HEK293 (cell line): ENCODE data around the gene TRA2B.

Experiments
- CTCF ChIA-PET: fragments of 350-600 bp; formaldehyde crosslinking; extraction: SDS; loops from one replicate; lab custom pipeline; 2021; ENCODE audit warnings: antibody characterized with exemption; lab: Yijun Ruan, JAX
- POLR2A ChIA-PET: fragments of 300-600 bp; formaldehyde crosslinking; extraction: SDS; loops from one replicate; lab custom pipeline; 2020; ENCODE audit warnings: antibody characterized with exemption, inconsistent platforms; lab: Yijun Ruan, JAX
- H3K27ac ChIP-seq: fragments of 200-500 bp; sonication (Bioruptor generic); 2 replicates; pipeline ENCODE4 v1.5.1; 2014; ENCODE audit warnings: low read depth, low read length, control low read depth, inconsistent platforms; ENCODE audit errors: extremely low read depth
- H3K36me3 ChIP-seq, 2 experiments: fragments of 200-500 bp in 1 of 2; sonication (Bioruptor generic) in 1 of 2; 1 replicate in 1 of 2; 2 replicates in 1 of 2; pipeline ENCODE4 v1.5.1; 2014 to 2017; ENCODE audit warnings: inconsistent platforms in 2 of 2, low read length in 2 of 2; ENCODE audit not compliant: control insufficient read depth in 2 of 2, insufficient read depth in 1 of 2
- H3K4me1 ChIP-seq: fragments of 200-500 bp; sonication (Bioruptor generic); 2 replicates; pipeline ENCODE4 v1.5.1; 2014; ENCODE audit warnings: mild to moderate bottlenecking, low read length, inconsistent platforms; ENCODE audit not compliant: control insufficient read depth, insufficient read depth
- H3K4me3 ChIP-seq: 2 replicates; pipeline ENCODE4 v1.5.1; 2011; ENCODE audit warnings: low read depth, mild to moderate bottlenecking, control low read depth, low read length, moderate library complexity
- H3K9me3 ChIP-seq: fragments of 200-500 bp; sonication (Bioruptor generic); 2 replicates; pipeline ENCODE4 v1.5.1; 2014; ENCODE audit warnings: low read depth, low read length, inconsistent platforms; ENCODE audit not compliant: control insufficient read depth, insufficient read depth
- KLF8 ChIP-seq: fragments of 450-650 bp; formaldehyde crosslinking; IDR thresholded peaks from 2 replicates; pipeline ENCODE4 v1.5.1; 2016; ENCODE audit warnings: missing biosample characterization, missing genetic modification characterization
- PRDM1 ChIP-seq: fragments of 450-650 bp; formaldehyde crosslinking; IDR thresholded peaks from 2 replicates; pipeline ENCODE4; 2016; ENCODE audit warnings: missing biosample characterization, missing genetic modification characterization
- TCF7L2 ChIP-seq: IDR thresholded peaks from 2 replicates; pipeline ENCODE4 v1.6.1; 2011; ENCODE audit warnings: low read depth, mild to moderate bottlenecking, inconsistent platforms, low read length, moderate library complexity, borderline replicate concordance
- ZBTB20 ChIP-seq: fragments of 450-650 bp; formaldehyde crosslinking; IDR thresholded peaks from 2 replicates; pipeline ENCODE4 v1.5.1; 2016; ENCODE audit warnings: missing biosample characterization, missing genetic modification characterization
- ZNF600 ChIP-seq: fragments of 450-650 bp; formaldehyde crosslinking; IDR thresholded peaks from 2 replicates; pipeline ENCODE4 v1.5.1; 2016; ENCODE audit warnings: missing biosample characterization, missing genetic modification characterization
- TF ChIP-seq, protein P1 (sequence below): fragments of 450-650 bp; formaldehyde crosslinking; IDR thresholded peaks from 2 replicates; pipeline ENCODE4 v1.5.1; 2016; ENCODE audit warnings: missing biosample characterization, missing genetic modification characterization
- TF ChIP-seq, protein P2 (sequence below): fragments of 450-650 bp; formaldehyde crosslinking; IDR thresholded peaks from 2 replicates; pipeline ENCODE4 v1.5.1; 2017; ENCODE audit warnings: missing biosample characterization, missing genetic modification characterization

TRA2B gene

DNA sequence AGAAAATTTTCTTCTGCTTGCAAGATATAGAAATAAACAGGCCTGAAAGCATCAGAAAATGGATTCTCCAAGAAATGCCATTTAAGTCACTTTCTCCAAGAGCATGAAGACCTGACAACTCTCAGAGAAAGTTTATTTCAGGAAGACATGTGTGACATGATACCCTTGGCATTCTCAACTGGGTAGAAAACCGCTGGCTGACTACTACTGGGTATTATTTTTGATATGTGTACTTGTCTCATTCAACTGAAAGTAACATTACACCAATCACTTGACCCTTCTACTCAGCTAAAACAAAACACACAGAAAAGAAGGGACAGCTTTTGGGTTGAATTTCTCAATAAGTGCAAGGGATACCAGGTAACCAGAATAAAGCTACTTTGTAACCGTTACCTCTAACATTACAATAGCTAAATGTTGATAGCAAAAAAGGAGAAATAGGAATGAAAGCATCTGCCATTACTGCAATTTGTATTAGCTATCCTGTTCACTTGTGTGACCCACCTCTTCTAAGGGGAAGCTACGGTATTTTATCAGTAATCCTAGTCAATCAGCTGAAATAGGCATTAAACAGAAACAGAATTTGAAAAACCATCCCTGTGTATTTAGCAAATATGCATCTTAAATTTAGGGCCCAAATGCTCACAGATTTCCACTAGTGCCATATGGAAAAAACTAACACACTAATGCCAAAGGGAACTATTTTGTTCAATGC lies 7.3 kb downstream of the TRA2B start:
- Histone ChIP-seq H3K27ac (no peak overlapping the region), H3K4me1 (peaks cover 43% of the 10 kb centered on the region), H3K9me3 (no peaks in the 10 kb centered on the region), H3K4me3 (no peak overlapping the region; the same call in 1 of the 2 replicates), H3K36me3 (peaks cover 0 to 85% of the 10 kb centered on the region in 2 experiments; a peak in 1 of 3 replicates)
- CTCF ChIA-PET: interaction anchor here (1.1 to 2.4 kb wide), 2 partner anchors 13 to 154 kb away, joined by 3 to 12 read pairs; no protein-coding TSS in a partner anchor
- POLR2A ChIA-PET: interaction anchor here (0.9 kb wide), 1 partner anchor 329 kb away, joined by 3 read pairs; no protein-coding TSS in a partner anchor
- TF ChIP-seq TCF7L2 (no peak), PRDM1 (tag by site-specific recombination) (peak; percentile 87)

DNA sequence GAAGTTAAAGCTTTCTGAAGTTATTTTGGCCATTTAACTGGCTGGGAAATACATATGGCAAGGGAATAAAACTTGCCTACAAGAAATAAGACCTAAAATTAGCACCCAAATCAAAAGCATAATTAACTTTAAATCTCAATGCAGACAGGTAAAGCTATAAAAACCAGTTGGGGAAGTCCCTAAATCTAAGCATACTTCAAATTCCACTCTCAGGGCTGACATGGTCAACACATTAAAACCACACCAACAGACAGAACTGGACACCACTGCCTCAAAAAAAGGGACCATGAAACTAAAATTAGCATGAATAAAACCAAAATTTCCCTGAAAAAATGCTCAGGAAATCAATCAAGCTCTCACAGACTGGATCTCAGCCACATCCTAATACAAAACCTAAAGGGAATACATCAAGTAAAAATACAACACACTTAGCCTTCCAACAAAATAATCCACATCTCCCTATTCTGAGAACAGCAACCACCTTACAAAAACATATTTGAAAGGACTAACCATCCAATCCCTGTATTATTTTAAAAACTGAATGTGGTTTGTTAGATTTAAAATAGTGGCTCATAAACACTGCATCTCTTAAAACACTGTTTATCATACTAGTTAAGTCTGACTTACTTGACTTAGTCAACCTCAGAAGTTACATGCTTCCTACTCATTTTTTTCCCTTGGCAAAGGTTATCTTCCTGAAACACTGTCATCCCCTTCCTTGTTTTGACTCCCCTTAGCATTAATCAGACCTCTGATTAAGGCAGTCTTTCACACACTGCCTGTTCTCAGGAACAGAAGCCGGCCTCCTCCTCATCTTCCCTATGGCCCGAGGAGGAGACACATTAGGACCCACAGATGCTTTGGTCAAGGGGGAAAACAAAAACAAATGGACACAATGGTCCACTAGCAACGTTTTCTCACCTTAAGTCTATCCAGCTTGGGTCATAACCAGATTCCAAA lies 8.3 kb downstream of the TRA2B start:
- ChIA-PET POLR2A (interaction anchor here (1.0 kb wide), 2 partner anchors 9 to 107 kb away, joined by 3 to 4 read pairs; partner anchors contain the start of gene TRA2B), CTCF (interaction anchor here (0.6 to 2.0 kb wide), 3 partner anchors 12 to 269 kb away, joined by 4 to 5 read pairs (median 4); no protein-coding TSS in a partner anchor)
- Histone ChIP-seq H3K9me3 (no peaks in the 10 kb centered on the region), H3K4me1 (peaks cover 43% of the 10 kb centered on the region), H3K4me3 (no peak overlapping the region; the same call in 1 of the 2 replicates)
- TF ChIP-seq ZNF600 (tag by site-specific recombination): 0 out of 2 replicates have a peak, but pooled peaks have one; percentile 27
- TF ChIP-seq KLF8 (tag by site-specific recombination): no peak
- TF ChIP-seq, all 188 proteins: peak for 1
- Histone ChIP-seq H3K27ac (no peak overlapping the region), H3K36me3 (peaks cover 5 to 85% of the 10 kb centered on the region in 2 experiments; a peak in 2 of 3 replicates)

- ChIA-PET CTCF (interaction anchor here (0.6 to 2.0 kb wide), 3 partner anchors 11 to 268 kb away, joined by 4 to 5 read pairs (median 4); no protein-coding TSS in a partner anchor), POLR2A (interaction anchor here (1.0 to 2.6 kb wide), 2 partner anchors 9 to 106 kb away, joined by 3 to 17 read pairs; partner anchors contain the start of gene TRA2B)
- peaks cover 11 to 89% of the 10 kb centered on the region in 2 experiments for H3K36me3 ChIP-seq
- H3K4me3 ChIP-seq: no peak overlapping the region
- H3K4me1 ChIP-seq: peaks cover 43% of the 10 kb centered on the region
- H3K9me3 ChIP-seq: no peaks in the 10 kb centered on the region
- H3K27ac ChIP-seq: no peak overlapping the region
- TF ChIP-seq, protein P1, sequence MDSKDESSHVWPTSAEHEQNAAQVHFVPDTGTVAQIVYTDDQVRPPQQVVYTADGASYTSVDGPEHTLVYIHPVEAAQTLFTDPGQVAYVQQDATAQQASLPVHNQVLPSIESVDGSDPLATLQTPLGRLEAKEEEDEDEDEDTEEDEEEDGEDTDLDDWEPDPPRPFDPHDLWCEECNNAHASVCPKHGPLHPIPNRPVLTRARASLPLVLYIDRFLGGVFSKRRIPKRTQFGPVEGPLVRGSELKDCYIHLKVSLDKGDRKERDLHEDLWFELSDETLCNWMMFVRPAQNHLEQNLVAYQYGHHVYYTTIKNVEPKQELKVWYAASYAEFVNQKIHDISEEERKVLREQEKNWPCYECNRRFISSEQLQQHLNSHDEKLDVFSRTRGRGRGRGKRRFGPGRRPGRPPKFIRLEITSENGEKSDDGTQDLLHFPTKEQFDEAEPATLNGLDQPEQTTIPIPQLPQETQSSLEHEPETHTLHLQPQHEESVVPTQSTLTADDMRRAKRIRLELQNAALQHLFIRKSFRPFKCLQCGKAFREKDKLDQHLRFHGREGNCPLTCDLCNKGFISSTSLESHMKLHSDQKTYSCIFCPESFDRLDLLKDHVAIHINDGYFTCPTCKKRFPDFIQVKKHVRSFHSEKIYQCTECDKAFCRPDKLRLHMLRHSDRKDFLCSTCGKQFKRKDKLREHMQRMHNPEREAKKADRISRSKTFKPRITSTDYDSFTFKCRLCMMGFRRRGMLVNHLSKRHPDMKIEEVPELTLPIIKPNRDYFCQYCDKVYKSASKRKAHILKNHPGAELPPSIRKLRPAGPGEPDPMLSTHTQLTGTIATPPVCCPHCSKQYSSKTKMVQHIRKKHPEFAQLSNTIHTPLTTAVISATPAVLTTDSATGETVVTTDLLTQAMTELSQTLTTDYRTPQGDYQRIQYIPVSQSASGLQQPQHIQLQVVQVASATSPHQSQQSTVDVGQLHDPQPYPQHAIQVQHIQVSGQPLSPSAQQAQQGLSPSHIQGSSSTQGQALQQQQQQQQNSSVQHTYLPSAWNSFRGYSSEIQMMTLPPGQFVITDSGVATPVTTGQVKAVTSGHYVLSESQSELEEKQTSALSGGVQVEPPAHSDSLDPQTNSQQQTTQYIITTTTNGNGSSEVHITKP: no peak
- TF ChIP-seq ZBTB20 (tag by site-specific recombination) (peak; percentile 54; the same call in 1 of the 2 replicates), PRDM1 (tag by site-specific recombination) (peak; percentile 74)
- TF ChIP-seq, protein P2, sequence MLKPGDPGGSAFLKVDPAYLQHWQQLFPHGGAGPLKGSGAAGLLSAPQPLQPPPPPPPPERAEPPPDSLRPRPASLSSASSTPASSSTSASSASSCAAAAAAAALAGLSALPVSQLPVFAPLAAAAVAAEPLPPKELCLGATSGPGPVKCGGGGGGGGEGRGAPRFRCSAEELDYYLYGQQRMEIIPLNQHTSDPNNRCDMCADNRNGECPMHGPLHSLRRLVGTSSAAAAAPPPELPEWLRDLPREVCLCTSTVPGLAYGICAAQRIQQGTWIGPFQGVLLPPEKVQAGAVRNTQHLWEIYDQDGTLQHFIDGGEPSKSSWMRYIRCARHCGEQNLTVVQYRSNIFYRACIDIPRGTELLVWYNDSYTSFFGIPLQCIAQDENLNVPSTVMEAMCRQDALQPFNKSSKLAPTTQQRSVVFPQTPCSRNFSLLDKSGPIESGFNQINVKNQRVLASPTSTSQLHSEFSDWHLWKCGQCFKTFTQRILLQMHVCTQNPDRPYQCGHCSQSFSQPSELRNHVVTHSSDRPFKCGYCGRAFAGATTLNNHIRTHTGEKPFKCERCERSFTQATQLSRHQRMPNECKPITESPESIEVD (tag by site-specific recombination): 0 out of 2 replicates have a peak, but pooled peaks have one; percentile 2
- TF ChIP-seq, all 188 proteins: peak for 3
Measured at GRCh38 chr3:185928496-185928895, 9.3 kb downstream of the TRA2B start.
